GM18873 (cell line): ENCODE measurements around the gene FRMD4B.
A peak's percentile ranks its signal among the peaks of the same experiment; 100 is the strongest.

Experiments used
- ATAC-seq: cut with Tn5 transposase; IDR thresholded peaks from one replicate; pipeline ENCODE4 v1.9.1; 2021; ENCODE audit warnings: mild to moderate bottlenecking, moderate library complexity, moderate number of reproducible peaks; ENCODE audit not compliant: unreplicated experiment, low FRiP score

FRMD4B gene

GRCh38 chr3:69212411-69213160 is 173.3 kb downstream of the FRMD4B start:
- peak; percentile 75 for ATAC-seq

DNA sequence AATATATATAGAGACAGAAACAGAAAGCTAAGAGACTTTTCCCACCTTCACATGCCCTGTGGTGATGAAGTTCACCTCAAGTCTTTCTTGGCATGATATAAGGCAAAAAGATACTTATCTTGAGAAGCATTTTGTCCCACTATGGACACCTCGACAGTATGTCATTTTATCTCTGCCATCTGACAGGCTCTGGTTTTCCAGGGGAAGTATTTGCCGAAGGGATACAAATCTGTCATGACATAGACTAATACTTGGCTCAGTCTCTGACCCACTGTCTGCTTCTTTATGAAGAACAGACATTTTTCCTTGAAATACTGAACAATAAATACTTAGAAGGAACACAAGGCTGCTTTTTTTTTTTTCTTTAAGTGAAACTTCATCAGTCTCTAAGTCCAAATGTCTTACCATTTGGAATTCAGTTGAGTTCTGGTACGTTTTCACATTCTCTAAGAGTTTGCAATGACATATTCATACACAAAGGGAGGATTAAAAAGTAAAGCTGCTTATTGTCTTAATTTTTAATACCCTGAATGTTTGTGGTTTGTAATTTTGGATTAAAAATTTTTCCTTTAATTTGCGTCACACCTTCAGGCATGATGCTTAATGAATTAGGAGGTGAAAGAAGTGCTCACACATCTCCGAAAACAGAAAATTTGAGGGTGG is 175.7 kb downstream of the FRMD4B start:
- no peak for ATAC-seq

DNA sequence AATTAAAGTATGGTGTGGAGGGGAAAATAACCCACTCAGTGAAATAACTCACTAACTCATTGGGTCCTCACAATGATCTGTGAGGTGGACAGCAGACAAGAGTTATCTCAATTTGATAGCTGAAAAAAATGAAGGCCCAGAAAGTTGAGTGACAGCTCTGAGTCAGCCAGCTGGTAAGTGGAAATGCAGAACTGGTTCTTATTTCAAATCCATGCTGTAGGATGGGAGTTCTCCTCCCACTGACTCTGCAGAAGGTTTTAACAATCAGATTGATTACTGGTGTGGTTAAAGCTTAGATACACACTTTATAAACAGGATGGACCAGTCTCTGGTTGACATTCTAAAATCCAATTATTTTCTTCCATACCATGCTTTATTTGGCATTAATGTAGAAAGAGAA is 176.5 kb downstream of the FRMD4B start:
- ATAC-seq = no peak

GRCh38 chr3:69207031-69207430 is 178.9 kb downstream of the FRMD4B start:
- ATAC-seq = no peak

DNA sequence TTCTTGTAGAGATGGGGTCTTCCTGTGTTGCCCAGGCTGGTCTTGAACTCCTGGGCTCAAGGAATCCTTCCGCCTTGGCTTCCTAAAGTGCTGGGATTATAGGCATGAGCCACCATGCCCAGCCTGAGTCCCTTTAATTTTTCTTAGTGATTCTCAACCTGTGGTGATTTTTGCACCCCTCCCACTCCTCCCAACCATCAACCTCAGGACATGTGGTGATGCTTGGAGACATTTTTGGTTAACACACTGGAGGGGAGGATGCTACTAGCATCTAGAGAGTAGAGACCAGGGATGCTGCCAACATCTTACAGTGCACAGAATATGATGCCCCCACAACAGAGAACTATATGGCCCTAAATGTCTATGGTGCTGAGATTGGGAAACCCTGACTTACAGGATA is 180.5 kb downstream of the FRMD4B start:
- no peak for ATAC-seq

- ATAC-seq = peak; percentile 91
These were observed 181.5 kb downstream of the FRMD4B start for GRCh38 chr3:69204315-69204957.

DNA sequence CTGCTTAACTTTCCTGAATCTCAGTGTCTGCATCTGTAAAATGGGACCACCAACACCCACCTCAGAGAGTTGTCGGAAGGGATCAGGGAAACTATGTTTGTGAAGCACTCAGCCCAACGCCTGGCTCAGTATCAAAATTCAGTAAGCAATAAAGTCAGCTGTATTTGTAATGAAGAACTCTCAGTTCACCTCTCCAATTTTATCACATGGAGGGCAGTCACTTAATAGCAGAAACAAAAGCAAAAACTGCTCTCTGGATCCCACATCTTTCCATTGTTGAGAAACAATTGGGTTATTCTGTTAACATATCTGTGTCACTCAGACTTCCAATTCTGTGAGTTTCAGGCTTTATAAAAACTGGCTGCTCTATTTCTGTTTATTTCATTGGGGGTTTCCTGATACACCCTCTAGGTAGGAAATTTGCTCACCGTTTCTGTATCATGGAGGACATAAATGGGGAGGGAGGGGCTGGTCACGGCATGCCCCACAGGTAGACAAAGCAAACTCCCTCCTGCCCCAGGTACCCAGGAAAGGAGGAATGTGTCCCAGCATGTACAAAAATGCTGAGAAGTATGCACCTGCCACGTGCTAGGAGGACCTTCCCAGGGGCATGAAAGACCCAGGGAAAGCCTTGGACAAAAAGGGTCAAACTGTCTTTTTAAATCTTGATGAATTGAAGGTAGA is 182.1 kb downstream of the FRMD4B start:
- ATAC-seq = no peak

- ATAC-seq = no peak
These were observed 184.2 kb downstream of the FRMD4B start for GRCh38 chr3:69201658-69202057.

DNA sequence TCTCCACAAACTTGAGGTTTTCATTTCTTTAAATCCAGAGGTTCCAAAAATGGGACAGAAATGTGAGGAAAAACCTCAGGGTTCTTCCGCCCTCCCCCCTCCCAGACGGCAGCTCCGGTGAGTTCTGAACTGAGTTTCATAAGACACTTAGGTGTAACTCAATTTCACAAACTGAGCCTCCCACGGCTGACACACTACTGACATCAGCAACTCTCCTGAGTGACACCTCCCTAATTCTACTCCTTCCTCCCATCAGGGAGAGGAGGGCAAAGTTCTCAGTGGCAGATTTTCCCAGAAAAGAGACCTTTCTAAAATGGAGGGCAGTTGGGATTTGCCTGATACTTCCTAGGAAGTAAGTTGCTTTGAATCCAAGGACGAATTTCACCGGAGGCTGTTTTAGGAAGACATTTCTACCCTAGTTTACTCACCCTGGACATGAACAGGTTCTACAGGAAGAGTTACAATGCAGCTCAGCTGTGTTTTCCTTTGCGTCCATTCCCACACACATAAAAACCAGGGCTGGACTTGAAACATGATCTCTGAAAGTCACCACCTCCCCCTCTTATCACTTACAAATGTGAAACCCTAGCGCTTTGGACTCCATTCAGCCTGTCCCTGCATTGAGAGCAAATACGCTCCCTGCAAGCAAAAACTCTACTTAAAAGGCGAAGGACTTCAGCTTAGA is 185.4 kb downstream of the FRMD4B start:
- no peak for ATAC-seq

GRCh38 chr3:69199942-69200341 is 185.9 kb downstream of the FRMD4B start:
- no peak for ATAC-seq

GRCh38 chr3:69197922-69198530 is 187.9 kb downstream of the FRMD4B start:
- ATAC-seq = no peak

DNA sequence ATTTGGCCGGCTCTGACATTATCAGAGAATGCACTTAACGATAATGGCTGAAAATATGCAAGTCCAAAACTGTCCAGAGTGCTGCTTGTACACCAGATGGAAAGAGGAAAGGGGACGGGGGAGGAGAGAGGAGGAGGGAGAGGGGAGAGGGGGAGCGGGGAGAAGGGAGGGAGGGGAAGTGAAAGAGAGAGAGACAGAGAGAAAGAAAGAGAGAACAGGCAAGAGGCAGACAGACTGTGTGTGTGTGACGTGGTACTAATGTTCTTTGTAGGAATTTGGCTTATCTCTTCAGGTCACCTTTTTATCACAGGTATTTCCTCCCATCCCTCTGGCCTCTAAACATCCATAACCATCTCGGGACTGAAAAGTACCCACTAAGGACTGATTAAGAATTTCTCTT is 188.4 kb downstream of the FRMD4B start:
- ATAC-seq = no peak

- no peak for ATAC-seq
These were observed 189.0 kb downstream of the FRMD4B start for GRCh38 chr3:69196876-69197275.

GRCh38 chr3:69194431-69195165 is 191.3 kb downstream of the FRMD4B start:
- ATAC-seq = no peak

- no peak for ATAC-seq
These were observed 192.1 kb downstream of the FRMD4B start for GRCh38 chr3:69193749-69194148.

DNA sequence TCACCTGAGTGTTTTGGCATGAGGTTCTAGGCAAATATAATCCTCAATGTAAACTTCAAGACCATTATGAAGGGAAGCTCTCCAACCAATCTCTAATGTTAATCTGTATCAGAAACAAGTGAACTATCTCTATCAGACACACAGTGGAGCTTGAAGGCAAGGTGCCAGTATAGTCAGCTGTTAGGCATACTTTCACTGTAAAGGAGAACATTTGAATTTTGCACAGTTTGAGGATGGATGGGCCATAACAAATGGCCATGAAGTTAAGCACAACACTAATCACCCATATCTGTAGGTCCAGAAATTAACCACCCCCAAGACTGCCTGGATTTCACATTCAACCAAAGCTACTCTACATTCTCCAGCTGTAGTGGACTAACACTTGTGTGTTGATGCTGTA is 194.4 kb downstream of the FRMD4B start:
- no peak for ATAC-seq

DNA sequence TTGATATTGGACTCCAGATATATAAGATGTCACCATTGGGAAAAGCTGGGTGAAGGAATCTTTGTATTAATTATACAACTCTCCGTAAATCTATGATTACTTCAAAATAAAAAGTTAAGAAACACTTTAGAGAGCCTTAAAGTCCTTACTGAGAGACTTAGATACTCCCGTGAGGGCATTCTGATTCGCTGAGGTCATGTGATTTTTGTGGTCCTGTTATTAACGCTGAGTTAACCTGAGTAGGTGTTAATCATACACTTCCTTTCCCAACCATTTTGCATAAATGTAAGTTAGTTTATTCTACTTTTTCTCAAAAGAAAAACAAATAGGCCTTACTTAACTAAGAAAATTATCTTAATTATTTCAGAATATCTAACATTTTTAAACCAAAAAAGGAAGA is 196.4 kb downstream of the FRMD4B start:
- ATAC-seq = no peak

DNA sequence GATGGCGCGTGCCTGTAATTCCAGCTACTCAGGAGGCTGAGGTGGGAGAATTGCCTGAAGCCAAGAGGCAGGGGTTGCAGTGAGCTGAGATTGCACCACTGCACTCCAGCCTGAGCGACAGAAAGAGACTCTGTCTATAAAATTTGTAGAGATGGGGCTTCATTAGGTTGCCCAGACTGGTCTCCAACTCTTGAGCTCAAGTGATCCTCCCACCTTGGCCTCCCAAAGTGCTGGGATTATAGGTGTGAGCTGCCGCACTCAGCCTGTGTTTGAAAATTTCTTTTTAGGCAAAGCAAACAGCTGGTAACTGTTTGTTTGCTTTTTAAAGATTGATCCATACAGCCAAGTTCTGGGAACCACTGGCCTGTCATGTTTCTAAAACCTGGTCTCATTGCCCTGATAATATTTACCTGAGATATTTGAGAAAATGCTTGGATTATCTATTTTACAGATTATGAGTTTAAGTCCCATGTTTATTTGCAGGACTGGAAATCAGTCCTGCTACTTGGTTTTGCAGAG is 199.3 kb downstream of the FRMD4B start:
- ATAC-seq = no peak

DNA sequence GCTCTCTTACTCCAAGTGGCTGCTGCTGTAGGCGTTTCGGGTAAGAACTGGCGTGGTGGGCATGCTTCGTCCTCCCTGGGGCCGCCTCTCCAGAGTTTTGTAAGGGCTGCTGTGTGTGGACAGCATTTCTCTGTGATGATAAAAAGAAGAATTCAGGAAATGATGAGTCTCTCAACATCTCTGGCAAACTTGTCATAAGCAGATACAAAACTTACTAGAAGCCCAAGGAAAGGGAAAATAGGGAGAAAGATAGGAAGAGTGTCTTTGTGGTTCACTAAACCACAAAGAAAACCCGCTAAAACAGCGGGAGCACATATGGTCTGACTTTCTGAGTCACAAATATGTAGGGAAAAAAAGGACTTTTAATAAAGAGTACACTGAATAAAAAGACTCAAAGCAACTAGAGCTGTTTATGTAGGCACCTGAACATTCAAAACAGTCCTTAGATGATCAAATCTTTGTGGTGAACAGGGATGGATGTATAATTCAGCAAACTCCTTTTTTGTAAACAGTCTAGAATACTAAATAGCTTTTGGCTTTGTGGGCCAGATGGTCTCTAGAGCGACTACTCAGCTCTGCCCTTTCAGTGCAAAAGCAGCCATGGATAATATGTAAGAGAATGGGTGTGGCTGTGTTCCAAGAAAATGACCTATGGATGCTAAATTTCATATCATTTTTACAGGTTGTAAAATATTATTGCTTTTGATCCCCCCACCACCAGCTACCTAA is 203.1 kb downstream of the FRMD4B start:
- no peak for ATAC-seq
